Measurements from ENCODE around the gene PEF1. TPM values are rescaled to one million over a fixed set of nuclear protein-coding genes. Genes with fewer than 3 reads are reported as not detected.

PEF1 gene
- total RNA-seq, 1 experiment from 2014 or later: 40.3 TPM

DNA sequence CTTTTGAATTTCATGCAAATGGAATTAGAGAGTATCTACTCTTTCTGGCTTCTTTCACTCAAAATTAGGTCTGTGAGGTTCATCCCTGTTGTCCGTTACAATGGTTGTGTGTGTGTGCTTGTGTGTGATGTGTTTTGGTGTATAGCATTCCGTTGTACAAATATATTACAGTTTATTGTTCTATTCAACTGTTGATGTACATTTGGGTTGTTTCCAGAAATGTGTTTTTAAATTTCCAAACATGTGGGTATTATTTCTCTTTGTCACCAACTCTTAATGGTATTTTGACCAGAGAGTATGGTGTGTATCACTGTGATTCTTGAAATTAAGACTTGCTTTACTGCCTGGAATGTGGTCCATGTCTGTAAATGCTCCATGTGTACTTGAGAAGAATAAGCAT, 44.0 kb downstream of the PEF1 start:
- Histone ChIP-seq H3T11ph (ENCODE audit: low read length) (no peak overlapping the region), H3K79me1 (ENCODE audit: insufficient read depth, low read depth, low read length, poor library complexity, severe bottlenecking) (no peaks in the 10 kb centered on the region), H2BK5ac (ENCODE audit: insufficient read length, low read length) (no peak overlapping the region), H4K91ac (ENCODE audit: insufficient read length, low read depth, low read length) (no peak overlapping the region), H3K4me1 (ENCODE audit: insufficient read depth, low read length) (no peaks in the 10 kb centered on the region), H3K27me3 (ENCODE audit: insufficient read depth, low read length) (no peaks in the 10 kb centered on the region), H3K4me2 (ENCODE audit: insufficient read depth, insufficient read length, low read length) (no peak overlapping the region), H3K56ac (ENCODE audit: insufficient read length, low read depth, low read length) (no peak overlapping the region), H3K9me3 (ENCODE audit: control insufficient read depth, low read depth, low read length) (no peaks in the 10 kb centered on the region), H4K8ac (replicated peaks; ENCODE audit: insufficient read length, low read depth, low read length) (no peak overlapping the region), H2BK20ac (ENCODE audit: low read depth, low read length, poor library complexity, severe bottlenecking) (no peak overlapping the region), H2AK5ac (ENCODE audit: insufficient read length, low read length) (no peak overlapping the region), H4K5ac (ENCODE audit: insufficient read length, low read depth, low read length) (no peak overlapping the region), H3K18ac (ENCODE audit: insufficient read length, low read depth, low read length) (no peak overlapping the region), H3K23me2 (ENCODE audit: insufficient read length, low read depth, low read length, poor library complexity, severe bottlenecking) (no peaks in the 10 kb centered on the region), H3K23ac (ENCODE audit: insufficient read length, low read depth, low read length) (no peak overlapping the region), H2AFZ (ENCODE audit: low read length) (no peak overlapping the region), H3K4ac (ENCODE audit: low read depth, low read length) (no peak overlapping the region), H3K79me2 (ENCODE audit: insufficient read depth, low read length) (no peaks in the 10 kb centered on the region), H3K9ac (ENCODE audit: extremely low read depth, insufficient read length, low read length) (no peak overlapping the region), H2BK120ac (ENCODE audit: low read depth, low read length, poor library complexity, severe bottlenecking) (no peak overlapping the region), H2BK15ac (ENCODE audit: low read depth, low read length) (no peak overlapping the region), H3K27ac (ENCODE audit: insufficient read length, low read depth, low read length) (no peak overlapping the region), H3K14ac (ENCODE audit: insufficient read depth, low read length) (no peak overlapping the region), H2BK12ac (ENCODE audit: insufficient read length, low read depth, low read length) (no peak overlapping the region), H4K20me1 (ENCODE audit: control insufficient read depth, insufficient read depth, insufficient read length) (no peaks in the 10 kb centered on the region)
- no peak for DNase-seq
- WGBS (ENCODE audit: extremely low coverage, insufficient read length, low lambda C conversion rate): no CpG with 5 or more reads among the region's 2 CpGs
- H3K27ac Mint-ChIP-seq: no peak overlapping the region
- no peaks in the 10 kb centered on the region for H3K36me3 Mint-ChIP-seq (ENCODE audit: insufficient read depth in 1 of 3, low read depth in 3 of 3)
- H3K27me3 Mint-ChIP-seq (ENCODE audit: low read depth): peaks cover 9% of the 10 kb centered on the region
- TF ChIP-seq, protein P1, sequence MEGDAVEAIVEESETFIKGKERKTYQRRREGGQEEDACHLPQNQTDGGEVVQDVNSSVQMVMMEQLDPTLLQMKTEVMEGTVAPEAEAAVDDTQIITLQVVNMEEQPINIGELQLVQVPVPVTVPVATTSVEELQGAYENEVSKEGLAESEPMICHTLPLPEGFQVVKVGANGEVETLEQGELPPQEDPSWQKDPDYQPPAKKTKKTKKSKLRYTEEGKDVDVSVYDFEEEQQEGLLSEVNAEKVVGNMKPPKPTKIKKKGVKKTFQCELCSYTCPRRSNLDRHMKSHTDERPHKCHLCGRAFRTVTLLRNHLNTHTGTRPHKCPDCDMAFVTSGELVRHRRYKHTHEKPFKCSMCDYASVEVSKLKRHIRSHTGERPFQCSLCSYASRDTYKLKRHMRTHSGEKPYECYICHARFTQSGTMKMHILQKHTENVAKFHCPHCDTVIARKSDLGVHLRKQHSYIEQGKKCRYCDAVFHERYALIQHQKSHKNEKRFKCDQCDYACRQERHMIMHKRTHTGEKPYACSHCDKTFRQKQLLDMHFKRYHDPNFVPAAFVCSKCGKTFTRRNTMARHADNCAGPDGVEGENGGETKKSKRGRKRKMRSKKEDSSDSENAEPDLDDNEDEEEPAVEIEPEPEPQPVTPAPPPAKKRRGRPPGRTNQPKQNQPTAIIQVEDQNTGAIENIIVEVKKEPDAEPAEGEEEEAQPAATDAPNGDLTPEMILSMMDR (conservative IDR thresholded peaks at IDR 0.05): no peak
- H3K9me3 Mint-ChIP-seq: no peaks in the 10 kb centered on the region
- no peak overlapping the region for H3K4me3 Mint-ChIP-seq
- H3K4me1 Mint-ChIP-seq: no peaks in the 10 kb centered on the region
